ENCODE results near the gene DMRT2. TPM values are rescaled to one million over a fixed set of nuclear protein-coding genes. Genes with fewer than 3 reads are reported as not detected.

Gene DMRT2
- total RNA-seq, 6 experiments from 2014 or later, result 0.49 TPM; not detected in 5

DNA sequence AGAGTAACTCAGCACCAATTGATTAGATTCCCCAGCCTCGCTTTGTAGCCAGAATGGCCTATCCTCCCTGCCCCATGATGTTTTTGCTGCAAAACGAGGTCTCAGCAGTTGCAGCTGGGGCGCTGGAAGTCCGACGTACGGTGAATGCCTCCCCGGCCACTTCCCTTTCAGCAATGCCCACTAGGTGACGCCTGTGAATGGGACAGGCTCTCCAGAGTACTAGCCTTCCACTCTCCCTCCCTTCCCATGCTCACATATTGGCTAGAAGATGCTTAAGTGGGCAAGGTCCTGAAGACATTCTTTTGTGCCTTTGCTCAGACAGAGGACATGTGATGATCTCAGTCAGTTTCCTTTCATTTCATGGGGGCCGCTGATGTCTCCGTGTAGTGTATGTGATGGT is 50.8 kb downstream of the DMRT2 start:
- ATAC-seq, result peak; percentile 93 to 97 (median 96)
- TF ChIP-seq CTCF (IDR thresholded peaks at IDR 0.05) (peak; percentile 70 to 84 (median 74)), POLR2A (IDR thresholded peaks at IDR 0.05) (no peak)
- peak; percentile 58 to 70 (median 68) for DNase-seq
- Histone ChIP-seq H3K9me3 (no peaks in the 10 kb centered on the region), H3K27me3 (no peaks in the 10 kb centered on the region), H3K4me1 (no peaks in the 10 kb centered on the region), H3K4me3 (no peak overlapping the region), H3K36me3 (no peaks in the 10 kb centered on the region), H3K27ac (no peak overlapping the region)
- intact Hi-C loops (cut with DNase I), result no loop called here
- WGBS (ENCODE audit: insufficient coverage, low coverage, low lambda C conversion rate, missing lambda C conversion rate), result 15% methylated on average over 10 of the region's 10 CpGs

DNA sequence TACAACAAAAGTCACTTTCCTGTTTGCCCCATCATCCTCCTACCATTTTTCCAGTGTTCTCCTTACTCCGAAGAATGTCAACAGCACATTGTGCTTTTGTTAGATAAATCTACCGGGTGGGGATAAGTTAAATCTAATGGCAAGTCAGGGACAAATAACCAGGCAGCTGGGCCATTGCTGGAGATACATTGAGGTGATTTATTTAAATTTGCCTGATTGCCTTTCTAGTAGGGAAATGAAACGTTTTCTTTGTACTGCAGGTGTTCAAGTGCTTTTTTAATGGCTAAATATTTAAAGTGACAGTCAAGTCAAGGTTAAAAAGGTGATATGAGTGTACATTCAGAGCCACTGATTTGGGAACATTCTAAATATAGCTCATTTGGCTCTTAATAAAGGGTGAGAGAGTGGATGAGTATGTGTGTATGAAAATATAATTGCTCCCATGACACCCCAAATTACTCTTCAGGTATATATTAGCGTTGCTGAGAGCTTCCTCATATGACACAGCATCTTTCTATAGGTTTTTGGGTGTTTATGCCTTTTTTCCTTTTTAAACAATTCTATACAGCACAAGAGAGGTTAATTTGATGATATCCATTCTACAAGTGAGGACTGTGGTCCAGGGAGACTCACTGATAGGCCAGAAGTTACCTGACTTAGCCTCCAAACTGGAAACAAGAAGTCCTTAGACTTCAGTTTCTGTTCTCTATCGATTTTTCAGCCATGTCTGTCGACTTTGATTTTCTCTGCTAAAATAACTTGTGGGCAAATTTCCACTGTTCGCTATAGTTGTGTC is 51.9 kb downstream of the DMRT2 start:
- Histone ChIP-seq H3K27me3 (no peaks in the 10 kb centered on the region), H3K4me3 (no peak overlapping the region), H3K27ac (no peak overlapping the region), H3K9me3 (no peaks in the 10 kb centered on the region), H3K36me3 (no peaks in the 10 kb centered on the region), H3K4me1 (no peaks in the 10 kb centered on the region)
- ATAC-seq, result no peak
- DNase-seq, result no peak
- intact Hi-C loops (cut with DNase I), result no loop called here
- TF ChIP-seq POLR2A (IDR thresholded peaks at IDR 0.05), result no peak
- no peak for TF ChIP-seq CTCF (IDR thresholded peaks at IDR 0.05)
- WGBS (ENCODE audit: insufficient coverage, low coverage, low lambda C conversion rate, missing lambda C conversion rate), result 46% methylated on average over 7 of the region's 7 CpGs

GRCh38 chr9:1102642-1102970 is 52.4 kb downstream of the DMRT2 start:
- H3K27ac ChIP-seq, result no peak overlapping the region
- intact Hi-C loops (cut with DNase I), result no loop called here
- ATAC-seq, result no peak
- H3K4me3 ChIP-seq, result no peak overlapping the region
- TF ChIP-seq CTCF (IDR thresholded peaks at IDR 0.05), result no peak
- no peak for TF ChIP-seq POLR2A (IDR thresholded peaks at IDR 0.05)
- DNase-seq, result no peak
- 40% methylated on average over 2 of the region's 2 CpGs for WGBS (ENCODE audit: insufficient coverage, low coverage, low lambda C conversion rate, missing lambda C conversion rate)
- no peaks in the 10 kb centered on the region for H3K36me3 ChIP-seq
- no peaks in the 10 kb centered on the region for H3K4me1 ChIP-seq
- no peaks in the 10 kb centered on the region for H3K27me3 ChIP-seq
- no peaks in the 10 kb centered on the region for H3K9me3 ChIP-seq

Small RNA genes within 50 kb of the gene (small RNA-seq; reads per million reads assigned to genes)
- 0 reads per million in 2 experiments for gene RNU6-1073P

Other genes with a start within 250 kb of the DMRT2 start
- not detected for gene DMRT1, start 208.7 kb upstream of the DMRT2 start, total RNA-seq
- gene DMRT3, start 73.7 kb upstream of the DMRT2 start, total RNA-seq, result not detected